A673 (cell line): ENCODE results near the gene PKD1.
"Not testable (repeated sequence)": the region's sequence is repeated elsewhere in the genome, so short reads cannot be mapped to it uniquely, and the experiment has no call there.

ENCODE experiments used
- EZH2 ChIP-seq: fragments of 200-600 bp; sonication (generic); IDR thresholded peaks from 2 replicates; pipeline ENCODE4 v1.6.1; 2017; ENCODE audit warnings: borderline replicate concordance, low read depth, mild to moderate bottlenecking, mixed read lengths, antibody characterized with exemption, low read length; ENCODE audit not compliant: poor library complexity, severe bottlenecking
- TF ChIP-seq, protein P1 (sequence below): fragments of 300-800, 200-600 bp; sonication (generic); conservative IDR thresholded peaks from 2 replicates; pipeline ENCODE4 v1.5.1; 2017; ENCODE audit warnings: low read depth, mild to moderate bottlenecking, antibody characterized with exemption, low read length, moderate library complexity, mixed read lengths

DNA sequence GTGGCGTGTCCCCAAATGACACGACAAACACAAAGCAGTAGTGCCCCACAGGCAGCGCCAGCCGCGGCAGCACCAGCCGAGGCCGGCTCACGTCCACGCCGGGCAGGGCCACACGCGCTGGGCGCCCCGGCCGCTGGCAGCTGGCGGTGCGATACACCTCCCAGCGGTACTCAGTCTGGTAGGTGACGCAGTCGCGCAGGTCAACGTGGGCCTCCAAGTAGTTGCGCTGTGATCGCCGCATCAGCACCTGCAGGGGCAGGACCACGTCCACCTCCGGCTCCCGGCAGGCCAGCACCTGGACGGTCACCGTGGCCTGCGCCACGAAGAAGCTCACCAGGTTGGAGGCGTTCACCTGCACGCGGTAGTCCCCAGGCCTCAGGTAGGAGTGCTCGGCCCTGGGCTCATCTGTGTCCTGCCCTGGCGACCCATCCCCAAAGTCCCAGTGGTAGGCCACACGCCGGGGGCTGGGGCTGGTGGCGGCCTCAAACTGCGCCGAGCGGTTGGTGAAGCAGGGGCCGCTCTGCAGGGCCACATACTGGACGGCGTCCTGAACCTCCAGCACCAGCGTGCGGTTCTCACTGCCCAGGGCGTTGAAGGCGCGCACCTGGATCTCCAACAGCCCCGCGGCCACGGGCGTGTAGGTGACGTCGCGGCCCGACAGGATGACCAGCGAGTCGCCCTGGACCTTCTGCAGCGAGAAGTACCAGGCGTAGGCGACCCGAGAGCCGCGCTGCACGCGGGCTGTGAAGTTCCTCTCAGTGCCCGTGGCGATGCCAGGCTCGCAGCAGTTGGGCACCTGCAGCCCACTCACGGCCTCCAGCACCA, 27.0 kb downstream of the PKD1 start:
- TF ChIP-seq, protein P1, sequence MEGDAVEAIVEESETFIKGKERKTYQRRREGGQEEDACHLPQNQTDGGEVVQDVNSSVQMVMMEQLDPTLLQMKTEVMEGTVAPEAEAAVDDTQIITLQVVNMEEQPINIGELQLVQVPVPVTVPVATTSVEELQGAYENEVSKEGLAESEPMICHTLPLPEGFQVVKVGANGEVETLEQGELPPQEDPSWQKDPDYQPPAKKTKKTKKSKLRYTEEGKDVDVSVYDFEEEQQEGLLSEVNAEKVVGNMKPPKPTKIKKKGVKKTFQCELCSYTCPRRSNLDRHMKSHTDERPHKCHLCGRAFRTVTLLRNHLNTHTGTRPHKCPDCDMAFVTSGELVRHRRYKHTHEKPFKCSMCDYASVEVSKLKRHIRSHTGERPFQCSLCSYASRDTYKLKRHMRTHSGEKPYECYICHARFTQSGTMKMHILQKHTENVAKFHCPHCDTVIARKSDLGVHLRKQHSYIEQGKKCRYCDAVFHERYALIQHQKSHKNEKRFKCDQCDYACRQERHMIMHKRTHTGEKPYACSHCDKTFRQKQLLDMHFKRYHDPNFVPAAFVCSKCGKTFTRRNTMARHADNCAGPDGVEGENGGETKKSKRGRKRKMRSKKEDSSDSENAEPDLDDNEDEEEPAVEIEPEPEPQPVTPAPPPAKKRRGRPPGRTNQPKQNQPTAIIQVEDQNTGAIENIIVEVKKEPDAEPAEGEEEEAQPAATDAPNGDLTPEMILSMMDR: not testable (repeated sequence)
- not testable (repeated sequence) for TF ChIP-seq EZH2
